ENCODE measurements around the gene MRPL51.
"Not testable (repeated sequence)": the region's sequence is repeated elsewhere in the genome, so short reads cannot be mapped to it uniquely, and the experiment has no call there.

The MRPL51 gene

DNA sequence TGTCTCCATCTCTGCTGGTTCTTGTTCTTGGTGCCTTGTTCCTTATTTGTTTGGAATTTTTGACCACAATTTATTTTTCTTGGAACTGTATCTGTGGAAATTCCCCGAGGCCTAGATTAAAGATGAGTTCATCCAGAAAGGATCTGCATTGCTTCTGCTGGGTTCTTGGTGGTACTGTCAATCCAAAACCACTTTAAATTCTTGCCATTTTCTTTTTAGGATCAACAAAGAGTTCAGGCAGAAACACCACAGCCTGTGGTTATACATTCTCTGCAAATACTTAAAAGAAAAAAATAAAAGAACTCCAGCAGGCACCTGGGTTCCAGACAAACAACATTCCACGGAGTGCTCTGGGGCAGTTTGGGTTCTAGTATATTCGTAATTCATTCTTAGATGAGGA is 16.6 kb downstream of the MRPL51 start:
- no peaks in the 10 kb centered on the region for H3K36me3 ChIP-seq (ENCODE audit: control insufficient read depth, insufficient read depth, low read length)
- TF ChIP-seq, protein P1, sequence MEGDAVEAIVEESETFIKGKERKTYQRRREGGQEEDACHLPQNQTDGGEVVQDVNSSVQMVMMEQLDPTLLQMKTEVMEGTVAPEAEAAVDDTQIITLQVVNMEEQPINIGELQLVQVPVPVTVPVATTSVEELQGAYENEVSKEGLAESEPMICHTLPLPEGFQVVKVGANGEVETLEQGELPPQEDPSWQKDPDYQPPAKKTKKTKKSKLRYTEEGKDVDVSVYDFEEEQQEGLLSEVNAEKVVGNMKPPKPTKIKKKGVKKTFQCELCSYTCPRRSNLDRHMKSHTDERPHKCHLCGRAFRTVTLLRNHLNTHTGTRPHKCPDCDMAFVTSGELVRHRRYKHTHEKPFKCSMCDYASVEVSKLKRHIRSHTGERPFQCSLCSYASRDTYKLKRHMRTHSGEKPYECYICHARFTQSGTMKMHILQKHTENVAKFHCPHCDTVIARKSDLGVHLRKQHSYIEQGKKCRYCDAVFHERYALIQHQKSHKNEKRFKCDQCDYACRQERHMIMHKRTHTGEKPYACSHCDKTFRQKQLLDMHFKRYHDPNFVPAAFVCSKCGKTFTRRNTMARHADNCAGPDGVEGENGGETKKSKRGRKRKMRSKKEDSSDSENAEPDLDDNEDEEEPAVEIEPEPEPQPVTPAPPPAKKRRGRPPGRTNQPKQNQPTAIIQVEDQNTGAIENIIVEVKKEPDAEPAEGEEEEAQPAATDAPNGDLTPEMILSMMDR (IDR thresholded peaks at IDR 0.05; ENCODE audit: insufficient read depth, low read length, poor library complexity, severe bottlenecking) = no peak
- DNase-seq (ENCODE audit: extremely low read depth, insufficient read length) = no peak
- no peaks in the 10 kb centered on the region for H3K27me3 ChIP-seq (replicated peaks; ENCODE audit: control insufficient read depth, insufficient read depth, low read length)
- no peak overlapping the region for H3K4me3 ChIP-seq (replicated peaks; ENCODE audit: low read depth, low read length)

DNA sequence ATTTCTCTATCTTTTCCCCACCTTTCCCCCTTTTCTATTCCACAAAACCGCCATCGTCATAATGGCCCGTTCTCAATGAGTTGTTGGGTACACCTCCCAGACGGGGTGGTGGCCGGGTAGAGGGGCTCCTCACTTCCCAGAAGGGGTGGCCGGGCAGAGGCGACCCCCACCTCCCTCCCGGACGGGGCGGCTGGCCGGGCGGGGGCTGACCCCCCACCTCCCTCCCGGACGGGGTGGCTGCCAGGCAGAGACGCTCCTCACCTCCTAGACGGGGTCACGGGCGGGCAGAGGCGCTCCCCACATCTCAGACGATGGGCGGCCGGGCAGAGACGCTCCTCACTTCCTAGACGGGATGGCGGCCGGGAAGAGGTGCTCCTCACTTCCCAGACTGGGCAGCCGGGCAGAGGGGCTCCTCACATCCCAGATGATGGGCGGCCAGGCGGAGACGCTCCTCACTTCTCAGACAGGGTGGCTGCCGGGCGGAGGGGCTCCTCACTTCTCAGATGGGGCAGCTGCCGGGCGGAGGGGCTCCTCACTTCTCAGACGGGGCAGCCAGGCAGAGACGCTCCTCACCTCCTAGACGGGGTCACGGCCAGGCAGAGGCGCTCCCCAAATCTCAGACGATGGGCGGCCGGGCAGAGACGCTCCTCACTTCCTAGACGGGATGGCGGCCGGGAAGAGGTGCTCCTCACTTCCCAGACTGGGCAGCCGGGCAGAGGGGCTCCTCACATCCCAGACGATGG is 17.7 kb downstream of the MRPL51 start:
- H3K27me3 ChIP-seq (replicated peaks; ENCODE audit: control insufficient read depth, insufficient read depth, low read length); DNase-seq (ENCODE audit: extremely low read depth, insufficient read length); H3K36me3 ChIP-seq (ENCODE audit: control insufficient read depth, insufficient read depth, low read length); H3K4me3 ChIP-seq (replicated peaks; ENCODE audit: low read depth, low read length): not testable (repeated sequence)

DNA sequence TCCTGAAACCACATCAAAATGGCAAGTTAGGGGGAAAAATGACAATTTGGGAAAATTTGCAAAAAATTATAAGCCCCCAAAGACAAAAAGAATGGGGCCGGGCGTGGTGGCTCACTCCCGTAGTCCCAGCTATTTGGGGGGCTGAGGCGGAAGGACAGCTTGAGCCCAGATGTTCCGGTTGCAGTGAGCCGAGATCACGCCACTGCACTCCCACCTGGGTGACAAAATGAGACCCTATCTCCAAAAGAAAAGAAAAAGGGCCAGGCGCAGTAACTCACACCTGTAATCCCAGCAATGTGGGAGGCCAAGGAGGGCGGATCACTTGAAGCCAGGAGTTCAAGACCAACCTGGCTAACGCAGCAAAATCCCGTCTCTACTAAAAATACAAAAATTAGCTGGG is 20.6 kb downstream of the MRPL51 start:
- H3K36me3 ChIP-seq (ENCODE audit: control insufficient read depth, insufficient read depth, low read length) = no peaks in the 10 kb centered on the region; the same call in 1 of the 2 replicates
- no peaks in the 10 kb centered on the region for H3K27me3 ChIP-seq (replicated peaks; ENCODE audit: control insufficient read depth, insufficient read depth, low read length)
- no peak overlapping the region for H3K4me3 ChIP-seq (replicated peaks; ENCODE audit: low read depth, low read length)
- TF ChIP-seq, protein P1 (IDR thresholded peaks at IDR 0.05; ENCODE audit: insufficient read depth, low read length, poor library complexity, severe bottlenecking) = no peak
- DNase-seq (ENCODE audit: extremely low read depth, insufficient read length) = no peak

DNA sequence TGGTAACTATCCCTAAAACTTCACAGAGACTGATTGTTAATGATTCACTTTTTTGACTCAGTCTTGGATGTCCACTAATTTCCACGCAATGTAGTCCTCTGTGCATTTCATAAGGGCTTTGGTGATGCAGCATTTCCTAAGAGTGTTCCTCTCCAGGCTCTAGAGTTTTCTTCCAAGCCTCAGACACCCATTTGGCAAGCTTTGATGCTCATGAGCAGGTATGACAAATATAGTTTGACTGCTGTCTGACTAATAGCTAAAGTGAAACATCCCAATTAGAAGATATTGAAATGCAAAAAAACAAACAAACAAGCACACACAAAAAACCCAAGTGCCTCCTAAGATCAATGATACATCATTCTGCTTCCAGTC is 21.1 kb downstream of the MRPL51 start:
- Histone ChIP-seq H3K36me3 (ENCODE audit: control insufficient read depth, insufficient read depth, low read length) (no peaks in the 10 kb centered on the region; the same call in 1 of the 2 replicates), H3K4me3 (replicated peaks; ENCODE audit: low read depth, low read length) (no peak overlapping the region), H3K27me3 (replicated peaks; ENCODE audit: control insufficient read depth, insufficient read depth, low read length) (no peaks in the 10 kb centered on the region)
- TF ChIP-seq, protein P1 (IDR thresholded peaks at IDR 0.05; ENCODE audit: insufficient read depth, low read length, poor library complexity, severe bottlenecking) = no peak
- no peak for DNase-seq (ENCODE audit: extremely low read depth, insufficient read length)

DNA sequence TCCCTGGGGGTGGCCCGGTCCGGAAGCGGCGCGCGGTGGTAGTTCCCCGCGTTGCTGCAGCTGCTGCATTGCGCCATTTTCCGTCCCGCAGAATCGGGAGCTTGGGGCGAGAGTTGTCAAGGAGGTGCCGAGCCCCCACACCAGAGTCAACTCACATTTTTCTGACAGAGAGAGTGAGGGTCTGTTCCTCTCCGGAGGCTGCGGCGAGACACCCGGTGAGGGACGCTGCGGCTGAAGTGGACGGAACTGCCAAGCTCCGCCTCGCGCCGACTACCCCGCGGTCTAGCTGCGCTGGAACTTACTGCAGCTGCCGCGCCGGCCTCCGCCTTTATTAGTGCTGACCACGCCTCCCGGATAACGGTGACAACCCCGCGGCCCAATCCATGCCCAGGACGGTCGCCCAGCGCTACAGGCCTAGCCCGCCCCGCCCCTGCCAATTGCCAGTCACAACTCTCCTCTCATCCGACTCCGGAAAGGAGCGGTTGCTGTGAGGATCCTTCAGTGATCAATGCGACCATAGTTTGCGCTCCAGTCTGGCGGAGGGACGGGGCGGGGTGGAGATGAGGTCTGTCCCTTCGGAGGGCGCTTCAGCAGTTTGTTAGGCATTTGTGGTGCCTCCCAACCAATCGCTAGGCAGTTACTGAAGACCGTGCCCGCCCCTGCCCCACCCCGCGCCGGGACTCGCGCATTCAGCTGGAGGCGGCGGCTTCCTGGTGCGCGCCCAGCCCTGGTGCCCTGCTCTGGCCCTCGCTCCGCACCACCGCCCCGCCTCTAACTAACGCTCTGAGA is 22.5 kb downstream of the MRPL51 start, which contains the start of gene VAMP1:
VAMP1 (minus strand) TSS at position 303 of the 789 bp plus-strand sequence; CDS start at position 157, 146 bp downstream.
- peak within 1 kb of the TSS; percentile 96 for H3K4me3 ChIP-seq (replicated peaks; ENCODE audit: low read depth, low read length)
- H3K27me3 ChIP-seq (replicated peaks; ENCODE audit: control insufficient read depth, insufficient read depth, low read length) = no peaks in the 10 kb centered on the region
- TF ChIP-seq, protein P1 (IDR thresholded peaks at IDR 0.05; ENCODE audit: insufficient read depth, low read length, poor library complexity, severe bottlenecking) = no peak
- DNase-seq (ENCODE audit: extremely low read depth, insufficient read length) = peak; percentile 97
- H3K36me3 ChIP-seq (ENCODE audit: control insufficient read depth, insufficient read depth, low read length) = peaks cover 11% of the 10 kb centered on the region
